Activated CD8-positive, alpha-beta memory T cell treated with anti-CD3 and anti-CD28 coated beads, Interleukin-2, amount 10 ng/mL, durations not matched to agents 7 days and 5 days (primary cell): Measurements from ENCODE around the gene EIPR1. TPM values are rescaled to one million over a fixed set of nuclear protein-coding genes. Genes with fewer than 3 reads are reported as not detected.

Experiments
- ATAC-seq: fragments of 150-1000 bp; cut with Tn5 transposase; one replicate; pipeline ENCODE4 v1.10.0; 2021; ENCODE audit warnings: moderate library complexity
- CTCF ChIA-PET: fragments of 350-600 bp; sonication (Branson Sonifier 250); formaldehyde crosslinking; loops from one replicate; lab custom pipeline; 2021; ENCODE audit warnings: antibody characterized with exemption; lab: Charles Lee
- DNase-seq: peaks from one replicate; pipeline ENCODE4 v3.0.0-alpha.2; 2020
- H3K27ac Mint-ChIP-seq: one replicate; pipeline ENCODE4 v1.8.0; 2021; ENCODE audit warnings: mild to moderate bottlenecking, mixed read lengths
- H3K27me3 Mint-ChIP-seq: one replicate; pipeline ENCODE4 v1.8.0; 2021; ENCODE audit warnings: mixed read lengths
- H3K36me3 Mint-ChIP-seq: one replicate; pipeline ENCODE4 v1.8.0; 2021; ENCODE audit warnings: mild to moderate bottlenecking, mixed read lengths
- H3K4me1 Mint-ChIP-seq: one replicate; pipeline ENCODE4 v1.8.0; 2021; ENCODE audit warnings: mixed read lengths
- H3K4me3 Mint-ChIP-seq: one replicate; pipeline ENCODE4 v1.8.0; 2021; ENCODE audit warnings: mild to moderate bottlenecking, moderate library complexity, mixed read lengths
- H3K9me3 Mint-ChIP-seq: one replicate; pipeline ENCODE4 v1.8.0; 2022; ENCODE audit warnings: low read depth, mixed read lengths
- total RNA-seq, 2 experiments: library from RNA; stranded (reverse); gene quantifications; one replicate each; pipeline ENCODE4 v1.2.3, GENCODE V29; 2021

The EIPR1 gene
- total RNA-seq, 2 experiments from 2014 or later, result 40.7 to 44.7 TPM

- CTCF ChIA-PET, result no interaction called here
These were observed 99.7 kb downstream of the EIPR1 start for GRCh38 chr2:3277748-3278520.

GRCh38 chr2:3277050-3277747, 100.4 kb downstream of the EIPR1 start:
- Mint-ChIP-seq H3K27ac (no peak overlapping the region), H3K4me3 (no peak overlapping the region), H3K27me3 (no peaks in the 10 kb centered on the region), H3K4me1 (peaks cover 2% of the 10 kb centered on the region), H3K36me3 (peaks cover 35% of the 10 kb centered on the region), H3K9me3 (peaks cover 8% of the 10 kb centered on the region)
- ATAC-seq, result no peak
- no peak for DNase-seq
- CTCF ChIA-PET, result no interaction called here

More at GRCh38 chr2:3277748-3278520, 99.7 kb downstream of the EIPR1 start:
- Mint-ChIP-seq H3K9me3 (peaks cover 8% of the 10 kb centered on the region), H3K27ac (no peak overlapping the region), H3K36me3 (peaks cover 30% of the 10 kb centered on the region), H3K4me3 (no peak overlapping the region), H3K4me1 (peaks cover 2% of the 10 kb centered on the region), H3K27me3 (no peaks in the 10 kb centered on the region)
- ATAC-seq (no peak), DNase-seq (no peak)

- no peak overlapping the region for H3K27ac Mint-ChIP-seq
- DNase-seq (no peak), ATAC-seq (no peak)
- no peaks in the 10 kb centered on the region for H3K27me3 Mint-ChIP-seq
- H3K36me3 Mint-ChIP-seq, result peaks cover 44% of the 10 kb centered on the region
- H3K4me1 Mint-ChIP-seq, result no peaks in the 10 kb centered on the region
- no peak overlapping the region for H3K4me3 Mint-ChIP-seq
- peaks cover 8% of the 10 kb centered on the region for H3K9me3 Mint-ChIP-seq
- CTCF ChIA-PET, result no interaction called here
These were observed 104.9 kb downstream of the EIPR1 start for GRCh38 chr2:3272761-3273160.

- peaks cover 4% of the 10 kb centered on the region for H3K9me3 Mint-ChIP-seq
- DNase-seq, result no peak
- H3K36me3 Mint-ChIP-seq, result peaks cover 28% of the 10 kb centered on the region
- H3K27me3 Mint-ChIP-seq, result no peaks in the 10 kb centered on the region
- no peak overlapping the region for H3K4me3 Mint-ChIP-seq
- H3K4me1 Mint-ChIP-seq, result peaks cover 2% of the 10 kb centered on the region
- no peak for ATAC-seq
- H3K27ac Mint-ChIP-seq, result no peak overlapping the region
- CTCF ChIA-PET, result no interaction called here
These were observed 107.5 kb downstream of the EIPR1 start for GRCh38 chr2:3270095-3270478.

GRCh38 chr2:3269425-3270094, 108.1 kb downstream of the EIPR1 start:
- Mint-ChIP-seq H3K27me3 (no peaks in the 10 kb centered on the region), H3K4me3 (no peak overlapping the region), H3K36me3 (peaks cover 26% of the 10 kb centered on the region), H3K27ac (no peak overlapping the region), H3K4me1 (peaks cover 2% of the 10 kb centered on the region), H3K9me3 (no peaks in the 10 kb centered on the region)
- ATAC-seq (no peak), DNase-seq (no peak)
- CTCF ChIA-PET, result no interaction called here

GRCh38 chr2:3268705-3269029, 109.0 kb downstream of the EIPR1 start:
- Mint-ChIP-seq H3K27me3 (no peaks in the 10 kb centered on the region), H3K4me3 (no peak overlapping the region), H3K27ac (no peak overlapping the region), H3K36me3 (peaks cover 21% of the 10 kb centered on the region), H3K9me3 (no peaks in the 10 kb centered on the region), H3K4me1 (peaks cover 2% of the 10 kb centered on the region)
- DNase-seq (no peak), ATAC-seq (no peak)
- CTCF ChIA-PET, result no interaction called here

GRCh38 chr2:3267869-3268704, 109.5 kb downstream of the EIPR1 start:
- peaks cover 17% of the 10 kb centered on the region for H3K36me3 Mint-ChIP-seq
- H3K9me3 Mint-ChIP-seq, result no peaks in the 10 kb centered on the region
- peaks cover 2% of the 10 kb centered on the region for H3K4me1 Mint-ChIP-seq
- H3K27me3 Mint-ChIP-seq, result no peaks in the 10 kb centered on the region
- DNase-seq (no peak), ATAC-seq (no peak)
- no peak overlapping the region for H3K27ac Mint-ChIP-seq
- CTCF ChIA-PET, result no interaction called here
- H3K4me3 Mint-ChIP-seq, result no peak overlapping the region

- ATAC-seq (no peak), DNase-seq (no peak)
- CTCF ChIA-PET, result interaction anchor here (1.7 kb wide), 1 partner anchor 9 kb away, joined by 4 read pairs; no protein-coding TSS in a partner anchor
- Mint-ChIP-seq H3K27me3 (no peaks in the 10 kb centered on the region), H3K9me3 (no peaks in the 10 kb centered on the region), H3K4me1 (peaks cover 2% of the 10 kb centered on the region), H3K27ac (no peak overlapping the region), H3K36me3 (peaks cover 15% of the 10 kb centered on the region), H3K4me3 (no peak overlapping the region)
These were observed 110.4 kb downstream of the EIPR1 start for GRCh38 chr2:3266925-3267867.

- no peak overlapping the region for H3K27ac Mint-ChIP-seq
- DNase-seq, result no peak
- peaks cover 10% of the 10 kb centered on the region for H3K36me3 Mint-ChIP-seq
- no peak for ATAC-seq
- no peaks in the 10 kb centered on the region for H3K27me3 Mint-ChIP-seq
- no peak overlapping the region for H3K4me3 Mint-ChIP-seq
- CTCF ChIA-PET, result interaction anchor here (1.7 kb wide), 1 partner anchor 9 kb away, joined by 4 read pairs; no protein-coding TSS in a partner anchor
- H3K4me1 Mint-ChIP-seq, result peaks cover 2% of the 10 kb centered on the region
- no peaks in the 10 kb centered on the region for H3K9me3 Mint-ChIP-seq
These were observed 111.4 kb downstream of the EIPR1 start for GRCh38 chr2:3265981-3266924.

- Mint-ChIP-seq H3K27ac (no peak overlapping the region), H3K9me3 (no peaks in the 10 kb centered on the region), H3K36me3 (peaks cover 3% of the 10 kb centered on the region), H3K4me1 (peaks cover 2% of the 10 kb centered on the region), H3K27me3 (no peaks in the 10 kb centered on the region), H3K4me3 (no peak overlapping the region)
- no peak for DNase-seq
- no peak for ATAC-seq
- CTCF ChIA-PET, result interaction anchor here (1.7 kb wide), 1 partner anchor 10 kb away, joined by 4 read pairs; no protein-coding TSS in a partner anchor
These were observed 112.1 kb downstream of the EIPR1 start for GRCh38 chr2:3265471-3265870.

- ATAC-seq (no peak), DNase-seq (no peak)
- no peaks in the 10 kb centered on the region for H3K9me3 Mint-ChIP-seq
- no peaks in the 10 kb centered on the region for H3K27me3 Mint-ChIP-seq
- CTCF ChIA-PET, result no interaction called here
- H3K27ac Mint-ChIP-seq, result no peak overlapping the region
- H3K36me3 Mint-ChIP-seq, result peaks cover 3% of the 10 kb centered on the region
- H3K4me3 Mint-ChIP-seq, result no peak overlapping the region
- H3K4me1 Mint-ChIP-seq, result peaks cover 2% of the 10 kb centered on the region
These were observed 113.4 kb downstream of the EIPR1 start for GRCh38 chr2:3264010-3264744.
